Endothelial cell of umbilical vein (primary cell): ENCODE results near the gene MVB12B. TPM values are rescaled to one million over a fixed set of nuclear protein-coding genes. Genes with fewer than 3 reads are reported as not detected.

Experiments
- BruUV-seq: library from RNA; stranded (reverse); fragments of 400-500 nt; replicated peaks from 2 replicates; lab custom pipeline; 2021; lab: Mats Ljungman, UMichigan
- CTCF ChIA-PET: fragments of 300-600, 350-600 bp; sonication (Branson Sonifier 250); formaldehyde crosslinking; loops from one replicate; lab custom pipeline; 2021; ENCODE audit warnings: antibody characterized with exemption, inconsistent platforms; lab: Charles Lee
- POLR2A ChIA-PET: fragments of 300-600, 350-600 bp; sonication (Branson Sonifier 250); formaldehyde crosslinking; loops from one replicate; lab custom pipeline; 2021; ENCODE audit warnings: antibody characterized with exemption, inconsistent platforms; lab: Charles Lee
- DNase-seq: peaks from one replicate; pipeline ENCODE4 v3.0.0-alpha.2; 2011; ENCODE audit warnings: low read depth, low spot score
- FAIRE-seq: peaks from 2 replicates; lab custom pipeline; 2011; peaks lifted over from hg19 to GRCh38; lab: Jason Lieb, UNC
- H2AFZ ChIP-seq: 2 replicates; pipeline ENCODE4 v1.6.0; 2012; ENCODE audit warnings: low read depth, low read length, control low read depth, inconsistent platforms
- H3K27ac ChIP-seq: 2 replicates; pipeline ENCODE4 v1.5.1; 2011; ENCODE audit warnings: low read depth, mild to moderate bottlenecking, control low read depth, low read length, moderate library complexity; ENCODE audit not compliant: insufficient read depth
- H3K27me3 ChIP-seq, 2 experiments: 2 replicates each; pipeline versions ENCODE4 v1.6.0 to v1.6.1; 2011; ENCODE audit warnings: low read length in 2 of 2, mixed read lengths in 1 of 2; ENCODE audit not compliant: control insufficient read depth in 2 of 2, insufficient read depth in 2 of 2
- H3K36me3 ChIP-seq, 2 experiments: 2 replicates in 1 of 2; 3 replicates in 1 of 2; pipeline ENCODE4 v1.5.1; 2011; ENCODE audit warnings: low read length in 2 of 2, mild to moderate bottlenecking in 1 of 2, moderate library complexity in 1 of 2; ENCODE audit not compliant: control insufficient read depth in 2 of 2, insufficient read depth in 2 of 2; ENCODE audit errors: extremely low read depth in 1 of 2
- H3K4me1 ChIP-seq: 3 replicates; pipeline ENCODE4 v1.5.1; 2011; ENCODE audit warnings: mild to moderate bottlenecking, low read length; ENCODE audit not compliant: control insufficient read depth, insufficient read depth; ENCODE audit errors: extremely low read depth
- H3K4me2 ChIP-seq: 2 replicates; pipeline ENCODE4 v1.6.1; 2011; ENCODE audit warnings: low read length, control low read depth, mixed read lengths; ENCODE audit not compliant: insufficient read depth
- H3K4me3 ChIP-seq, 3 experiments: fragments of 200-600 bp in 1 of 3; sonication (generic), shearing (Covaris generic) in 1 of 3; replicated peaks in 1 of 3; 2 replicates each; pipeline ENCODE4 v1.5.1; 2011 to 2016; ENCODE audit warnings: control low read depth in 3 of 3, low read length in 3 of 3, mild to moderate bottlenecking in 2 of 3, inconsistent platforms in 1 of 3, low read depth in 1 of 3, moderate library complexity in 1 of 3; ENCODE audit not compliant: insufficient read depth in 1 of 3
- H3K79me2 ChIP-seq: 2 replicates; pipeline ENCODE4 v1.6.0; 2012; ENCODE audit warnings: low read length, inconsistent platforms; ENCODE audit not compliant: control insufficient read depth, insufficient read depth
- H3K9ac ChIP-seq: replicated peaks from 2 replicates; pipeline ENCODE3; 2011; ENCODE audit warnings: low read length, control low read depth; ENCODE audit not compliant: insufficient read depth; ENCODE audit errors: extremely low read depth
- H3K9me1 ChIP-seq: replicated peaks from 3 replicates; pipeline ENCODE4 v1.6.0; 2011; ENCODE audit warnings: mild to moderate bottlenecking, low read length; ENCODE audit not compliant: control insufficient read depth, insufficient read depth; ENCODE audit errors: extremely low read depth
- H3K9me3 ChIP-seq: replicated peaks from 2 replicates; pipeline ENCODE4 v1.5.1; 2012; ENCODE audit warnings: low read length, inconsistent platforms; ENCODE audit not compliant: control insufficient read depth, insufficient read depth
- H4K20me1 ChIP-seq: replicated peaks from 2 replicates; pipeline ENCODE3; 2011; ENCODE audit warnings: mild to moderate bottlenecking, low read length; ENCODE audit not compliant: control insufficient read depth, insufficient read depth; ENCODE audit errors: extremely low read depth
- CTCF ChIP-seq, 2 donors: IDR thresholded peaks; 1 replicate in 1 of 2; 2 replicates in 1 of 2; pipeline ENCODE4 v1.5.1; 2011; ENCODE audit warnings: low read length in 2 of 2, mild to moderate bottlenecking in 2 of 2, moderate library complexity in 2 of 2, control low read depth in 1 of 2, inconsistent platforms in 1 of 2, low read depth in 1 of 2; ENCODE audit not compliant: insufficient read depth in 1 of 2; ENCODE audit errors: extremely low read depth in 1 of 2
- EZH2 ChIP-seq: IDR thresholded peaks from 2 replicates; pipeline ENCODE4 v1.6.1; 2012; ENCODE audit warnings: borderline replicate concordance, low read depth, mild to moderate bottlenecking, moderate library complexity, low read length, inconsistent platforms; ENCODE audit not compliant: severe bottlenecking
- FOS ChIP-seq: IDR thresholded peaks from 2 replicates; pipeline ENCODE4 v1.6.1; 2011; ENCODE audit warnings: mild to moderate bottlenecking, low read length, moderate library complexity, borderline replicate concordance; ENCODE audit not compliant: insufficient read depth
- JUN ChIP-seq: IDR thresholded peaks from 2 replicates; pipeline ENCODE4 v1.6.1; 2011; ENCODE audit warnings: borderline replicate concordance, low read depth; ENCODE audit not compliant: insufficient read length, insufficient read depth
- MAX ChIP-seq: IDR thresholded peaks from 2 replicates; pipeline ENCODE4 v1.6.1; 2011; ENCODE audit not compliant: insufficient read depth, insufficient read length
- MYC ChIP-seq: IDR thresholded peaks from one replicate; pipeline ENCODE4 v1.6.1; 2011; ENCODE audit warnings: mild to moderate bottlenecking, low read depth, low read length
- POLR2A ChIP-seq: IDR thresholded peaks from 2 replicates; pipeline ENCODE4 v1.6.1; 2012; ENCODE audit warnings: low read depth, mild to moderate bottlenecking, control low read depth, low read length
- dilution Hi-C: fragments of 300-500 bp; cut with MboI; formaldehyde crosslinking; loops from one replicate; pipeline ENCODE4 v1.15.0; 2019; ENCODE audit warnings: low sequenced_read_pairs; ENCODE audit not compliant: extremely low pct_ligation_motif_present
- intact Hi-C: fragments of 100-400 bp; cut with micrococcal nuclease; formaldehyde crosslinking; loops from one replicate; pipeline ENCODE4 v1.10.0; 2022
- polyA plus RNA-seq, 4 experiments: library from polyadenylated mRNA; depleted of rRNA in 3 of 4; stranded (reverse) in 3 of 4; unstranded in 1 of 4; fragments of >200 nt; gene quantifications; 2 replicates each; pipeline versions ENCODE4 v1.2.1 to v1.2.3, GENCODE V29; 2011 to 2012; ENCODE audit warnings: missing spikeins in 1 of 4
- total RNA-seq: library from RNA; stranded (reverse); gene quantifications from 2 replicates; pipeline ENCODE4 v1.2.3, GENCODE V29; 2021

Gene MVB12B
- total and polyA plus RNA-seq, 2 donors (not counting 3 experiments of a cell fraction or from before 2014, with no cell fraction given), result 6.6 to 17.3 TPM

- POLR2A ChIA-PET, result no interaction called here
- H3K27me3 ChIP-seq, result no peaks in the 10 kb centered on the region
Measured at GRCh38 chr9:126451316-126451885, 124.8 kb downstream of the MVB12B start.

More at GRCh38 chr9:126451316-126451885, 124.8 kb downstream of the MVB12B start:
- TF ChIP-seq JUN (no peak), FOS (no peak), MAX (no peak), MYC (no peak), POLR2A (no peak), CTCF (IDR thresholded peaks at IDR 0.05; ENCODE audit: extremely low read depth in 1 of 2, insufficient read depth in 1 of 2, low read depth in 1 of 2, low read length in 2 of 2) (no peak), EZH2 (no peak)
- FAIRE-seq, result no peak
- dilution Hi-C loops, result no loop called here
- Histone ChIP-seq H3K4me2 (no peak overlapping the region), H3K27ac (no peak overlapping the region), H4K20me1 (no peaks in the 10 kb centered on the region), H3K9me1 (no peaks in the 10 kb centered on the region), H3K9ac (no peak overlapping the region), H3K4me3 (no peak overlapping the region), H3K4me1 (no peaks in the 10 kb centered on the region), H2AFZ (no peak overlapping the region), H3K79me2 (no peaks in the 10 kb centered on the region), H3K36me3 (peaks cover 0 to 2% of the 10 kb centered on the region in 2 experiments), H3K9me3 (no peaks in the 10 kb centered on the region)
- no TSS peak for BruUV-seq
- DNase-seq, result no peak
- CTCF ChIA-PET, result interaction anchor here (1.2 to 1.3 kb wide), 2 partner anchors 40 to 53 kb away, joined by 3 to 5 read pairs; no protein-coding TSS in a partner anchor
- intact Hi-C loops, result no loop called here
